PC-9 (cell line): ENCODE data around the gene ING4. TPM values are rescaled to one million over a fixed set of nuclear protein-coding genes. Genes with fewer than 3 reads are reported as not detected.

ENCODE experiments used
- BruUV-seq: library from RNA; stranded (reverse); fragments of 400-500 nt; replicated peaks from 2 replicates; lab custom pipeline; 2021; lab: Mats Ljungman, UMichigan
- CTCF ChIA-PET: fragments of 300-600 bp; sonication (Branson Sonifier 250); formaldehyde crosslinking; loops from one replicate; lab custom pipeline; 2022; ENCODE audit warnings: antibody characterized with exemption; lab: Charles Lee
- POLR2A ChIA-PET: fragments of 300-600 bp; sonication (Branson Sonifier 250); formaldehyde crosslinking; loops from one replicate; lab custom pipeline; 2022; ENCODE audit warnings: antibody characterized with exemption; ENCODE audit not compliant: unreplicated experiment; lab: Charles Lee
- DNase-seq, 2 experiments: peaks; one replicate each; pipeline versions ENCODE4 v3.0.0 to v3.0.0-alpha.2; 2015 to 2022; ENCODE audit warnings: mixed read lengths in 1 of 2
- H2AFZ ChIP-seq: fragments of 200-600 bp; sonication (generic); 2 replicates; pipeline ENCODE4 v1.8.1; 2017; ENCODE audit warnings: antibody characterized with exemption
- H3F3A ChIP-seq: fragments of 200-600 bp; sonication (generic); 2 replicates; pipeline ENCODE4 v1.8.1; 2017; ENCODE audit warnings: antibody characterized with exemption, mild to moderate bottlenecking, low read depth; ENCODE audit not compliant: insufficient read depth
- H3K27ac ChIP-seq: fragments of 200-600 bp; sonication (generic); 2 replicates; pipeline ENCODE4 v1.6.1; 2016; ENCODE audit warnings: mixed run types
- H3K27me3 ChIP-seq: fragments of 200-600 bp; sonication (generic); 2 replicates; pipeline ENCODE4 v1.6.1; 2016; ENCODE audit warnings: low read depth, mixed run types; ENCODE audit not compliant: insufficient read depth
- H3K36me3 ChIP-seq: fragments of 200-600 bp; sonication (generic); 2 replicates; pipeline ENCODE4 v1.6.1; 2016; ENCODE audit warnings: low read depth, mixed run types
- H3K4me1 ChIP-seq: fragments of 200-600 bp; sonication (generic); replicated peaks from 2 replicates; pipeline ENCODE4 v1.6.1; 2016; ENCODE audit warnings: mixed run types; ENCODE audit not compliant: insufficient read depth
- H3K4me2 ChIP-seq: fragments of 200-600 bp; sonication (generic); 2 replicates; pipeline ENCODE4 v1.6.1; 2017; ENCODE audit warnings: mixed run types
- H3K4me3 ChIP-seq: fragments of 200-600 bp; sonication (generic); 2 replicates; pipeline ENCODE4 v1.6.1; 2016; ENCODE audit warnings: mixed run types
- H3K79me2 ChIP-seq: fragments of 200-600 bp; sonication (generic); 2 replicates; pipeline ENCODE4 v1.6.1; 2017; ENCODE audit warnings: low read depth, mixed run types
- H3K9me2 ChIP-seq: fragments of 200-600 bp; sonication (generic); 2 replicates; pipeline ENCODE4 v1.8.1; 2017; ENCODE audit warnings: mild to moderate bottlenecking; ENCODE audit not compliant: insufficient read depth
- H3K9me3 ChIP-seq: fragments of 200-600 bp; sonication (generic); 2 replicates; pipeline ENCODE4 v1.8.1; 2016; ENCODE audit warnings: low read depth; ENCODE audit not compliant: insufficient read depth
- H4K20me1 ChIP-seq: fragments of 200-600 bp; sonication (generic); 2 replicates; pipeline ENCODE4 v1.8.1; 2017; ENCODE audit not compliant: insufficient read depth
- CTCF ChIP-seq: fragments of 200-600 bp; sonication (generic); conservative IDR thresholded peaks from 2 replicates; pipeline ENCODE4 v1.6.1; 2017; ENCODE audit warnings: mixed run types, antibody characterized with exemption, mild to moderate bottlenecking, moderate library complexity
- EZH2 ChIP-seq: fragments of 200-600 bp; sonication (generic); IDR thresholded peaks from 2 replicates; pipeline ENCODE4 v1.8.0; 2017; ENCODE audit warnings: antibody characterized with exemption, low read depth
- intact Hi-C: fragments of 100-400 bp; cut with micrococcal nuclease; formaldehyde crosslinking; loops from one replicate; pipeline ENCODE4 v1.10.0; 2022; ENCODE audit not compliant: unreplicated experiment
- total RNA-seq: library from RNA; stranded (reverse); gene quantifications from 2 replicates; pipeline ENCODE4 v1.2.3, GENCODE V29; 2021

Gene ING4
- total RNA-seq, 1 experiment from 2014 or later = 88.7 TPM

DNA sequence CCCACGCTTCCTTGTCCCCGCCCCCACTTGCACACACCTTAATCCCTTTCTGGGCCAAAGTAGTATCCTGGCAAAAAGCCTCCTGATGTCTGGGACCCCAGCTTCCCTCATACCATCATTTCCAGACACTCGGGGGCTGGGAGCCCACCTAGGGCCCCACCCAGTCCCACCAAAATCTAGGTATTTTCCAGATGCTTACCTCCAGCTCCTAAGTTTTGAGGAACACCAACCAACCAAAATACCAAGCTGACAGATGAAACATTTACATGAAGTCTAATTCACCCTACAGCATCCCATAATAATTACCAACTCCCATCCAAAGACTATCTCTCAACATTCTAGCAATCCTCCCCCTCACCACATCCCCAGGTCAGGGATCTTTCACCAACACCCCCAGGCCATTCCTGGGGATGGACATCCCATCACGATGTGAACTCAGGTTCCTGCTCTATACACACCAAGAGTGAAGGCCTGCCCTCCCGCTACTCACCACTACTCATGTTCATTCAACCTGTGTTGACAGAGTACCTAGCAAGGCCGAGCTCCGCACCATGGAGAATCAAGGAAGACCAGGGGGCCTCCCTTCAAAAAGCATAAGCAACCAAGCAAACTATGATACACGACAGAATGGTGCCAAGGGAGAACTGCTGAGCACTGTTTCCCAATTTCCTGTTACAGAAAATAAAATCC is 54.2 kb downstream of the ING4 start:
- H4K20me1 ChIP-seq = peaks cover 23% of the 10 kb centered on the region
- intact Hi-C loops = loop anchor here (1.0 kb wide), 3 partner anchors 40 to 81 kb away; partner anchors contain the start of genes GAPDH, NOP2 and ZNF384
- no peaks in the 10 kb centered on the region for H3K27me3 ChIP-seq
- TF ChIP-seq EZH2 (no peak), CTCF (no peak)
- POLR2A ChIA-PET = interaction anchor here (0.5 to 0.9 kb wide), 6 partner anchors 54 to 280 kb away, joined by 3 to 48 read pairs (median 4); partner anchors contain the start of genes GAPDH, TPI1 and ZNF384
- peaks cover 27% of the 10 kb centered on the region for H3K79me2 ChIP-seq
- H3K9me3 ChIP-seq = no peaks in the 10 kb centered on the region
- H3K4me2 ChIP-seq = no peak overlapping the region; the same call in 1 of the 2 replicates
- DNase-seq = peak in 1 of 2 experiments; percentile 43
- peaks cover 10% of the 10 kb centered on the region for H3K36me3 ChIP-seq
- H3K4me3 ChIP-seq = no peak overlapping the region
- BruUV-seq = no TSS peak
- CTCF ChIA-PET = no interaction called here
- 0 out of 2 replicates have a peak overlapping the region, but pooled peaks have one; percentile 16 for H3K27ac ChIP-seq
- H3F3A ChIP-seq = peaks cover 57% of the 10 kb centered on the region
- no peaks in the 10 kb centered on the region for H3K9me2 ChIP-seq
- H2AFZ ChIP-seq = no peak overlapping the region
- peaks cover 57% of the 10 kb centered on the region for H3K4me1 ChIP-seq

DNA sequence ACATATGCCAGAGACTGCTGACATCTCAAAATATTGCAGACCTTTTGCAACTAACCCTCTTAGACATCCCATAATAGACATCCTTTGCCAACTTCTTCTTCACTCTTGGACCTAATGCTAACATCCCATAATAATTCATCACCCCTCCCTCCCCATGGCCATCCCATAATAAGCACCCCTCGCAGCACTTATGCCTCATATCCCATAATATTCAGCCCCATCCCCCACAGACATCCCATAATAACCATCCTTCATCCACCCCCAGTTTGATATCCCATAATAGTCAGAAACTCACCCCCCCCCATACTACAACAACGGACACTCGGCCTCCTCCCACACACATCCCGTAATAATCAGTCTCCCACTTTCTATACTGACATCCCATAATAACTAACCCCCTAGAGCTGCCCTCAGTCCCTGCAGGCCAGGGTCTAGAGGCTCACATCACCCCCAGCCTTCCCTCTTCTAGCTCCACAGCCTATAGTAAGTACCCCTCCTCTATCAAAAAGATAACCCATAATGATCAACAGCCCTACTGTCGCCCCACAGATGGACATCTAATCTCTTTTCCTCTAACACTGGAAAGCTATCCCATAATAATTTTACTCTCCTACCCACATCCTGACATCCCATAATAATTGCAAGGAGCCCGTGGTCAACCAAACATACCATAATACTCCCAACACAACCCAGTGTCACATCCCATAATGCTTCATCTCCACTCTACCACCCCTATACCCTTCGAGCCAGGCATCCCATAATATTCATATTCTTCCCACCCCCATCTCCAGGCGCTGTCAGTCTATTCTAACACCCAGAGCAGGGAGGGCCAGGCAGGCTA is 54.9 kb downstream of the ING4 start:
- ChIA-PET POLR2A (interaction anchor here (0.5 to 0.9 kb wide), 7 partner anchors 74 to 281 kb away, joined by 3 to 48 read pairs (median 6); partner anchors contain the start of genes GAPDH, MRPL51, TPI1 and ZNF384), CTCF (no interaction called here)
- H3K4me1 ChIP-seq = peaks cover 49% of the 10 kb centered on the region
- H3K27me3 ChIP-seq = no peaks in the 10 kb centered on the region
- TF ChIP-seq EZH2 = no peak
- TF ChIP-seq CTCF = no peak
- H2AFZ ChIP-seq = no peak overlapping the region
- no peak overlapping the region for H3K4me3 ChIP-seq
- 0 out of 2 replicates have a peak overlapping the region, but pooled peaks have one; percentile 4 for H3K27ac ChIP-seq
- H3K9me2 ChIP-seq = no peaks in the 10 kb centered on the region
- no peaks in the 10 kb centered on the region for H3K9me3 ChIP-seq
- intact Hi-C loops = loop anchor here (1.0 kb wide), 3 partner anchors 40 to 81 kb away; partner anchors contain the start of genes GAPDH, NOP2 and ZNF384
- H3K79me2 ChIP-seq = peaks cover 35% of the 10 kb centered on the region
- H3K4me2 ChIP-seq = peak overlapping the region; percentile 61
- peaks cover 52% of the 10 kb centered on the region for H3F3A ChIP-seq
- no TSS peak for BruUV-seq
- H3K36me3 ChIP-seq = peaks cover 16% of the 10 kb centered on the region
- peak; percentile 75 to 83 for DNase-seq
- peaks cover 31% of the 10 kb centered on the region for H4K20me1 ChIP-seq
